MCF 10A (cell line): Measurements from ENCODE around the gene ZBTB7A. TPM values are rescaled to one million over a fixed set of nuclear protein-coding genes. Genes with fewer than 3 reads are reported as not detected.
A peak's percentile ranks its signal among the peaks of the same experiment; 100 is the strongest.
"Not testable (repeated sequence)": the region's sequence is repeated elsewhere in the genome, so short reads cannot be mapped to it uniquely, and the experiment has no call there.

Experiments
- BruUV-seq: library from RNA; stranded (reverse); fragments of 400-500 nt; replicated peaks from 2 replicates; lab custom pipeline; 2021; lab: Mats Ljungman, UMichigan
- CTCF ChIA-PET: fragments of 300-600 bp; sonication (Branson Sonifier 250); formaldehyde crosslinking; extraction: SDS; loops from one replicate; lab custom pipeline; 2021; ENCODE audit warnings: antibody characterized with exemption, inconsistent platforms; lab: Yijun Ruan, JAX
- POLR2A ChIA-PET: fragments of 300-600, 350-650 bp; sonication (Branson Sonifier 250); formaldehyde crosslinking; extraction: SDS; loops from one replicate; lab custom pipeline; 2020; ENCODE audit warnings: antibody characterized with exemption, inconsistent platforms; lab: Yijun Ruan, JAX
- DNase-seq: peaks from one replicate; pipeline ENCODE4 v3.0.0-alpha.2; 2018; ENCODE audit not compliant: unreplicated experiment
- H3K27ac Mint-ChIP-seq: one replicate; pipeline ENCODE4 v1.8.0; 2022; ENCODE audit warnings: mild to moderate bottlenecking, low read depth, mixed read lengths; ENCODE audit not compliant: unreplicated experiment
- H3K27me3 Mint-ChIP-seq: one replicate; pipeline ENCODE4 v1.8.0; 2022; ENCODE audit warnings: mixed read lengths; ENCODE audit not compliant: insufficient read depth, unreplicated experiment
- H3K36me3 Mint-ChIP-seq: one replicate; pipeline ENCODE4 v1.8.0; 2022; ENCODE audit warnings: mild to moderate bottlenecking, moderate library complexity, mixed read lengths; ENCODE audit not compliant: insufficient read depth, unreplicated experiment
- H3K4me1 Mint-ChIP-seq: one replicate; pipeline ENCODE4 v1.8.0; 2022; ENCODE audit warnings: mixed read lengths; ENCODE audit not compliant: insufficient read depth, unreplicated experiment
- H3K4me3 Mint-ChIP-seq: one replicate; pipeline ENCODE4 v1.8.0; 2022; ENCODE audit warnings: mild to moderate bottlenecking, moderate library complexity, mixed read lengths; ENCODE audit not compliant: unreplicated experiment
- H3K9me3 Mint-ChIP-seq: one replicate; pipeline ENCODE4 v1.8.0; 2022; ENCODE audit warnings: mixed read lengths; ENCODE audit not compliant: unreplicated experiment
- intact Hi-C: fragments of 100-400 bp; cut with micrococcal nuclease; formaldehyde crosslinking; loops from 2 replicates; pipeline ENCODE4 v1.14.1; 2022
- total RNA-seq: library from RNA; stranded (reverse); gene quantifications from 2 replicates; pipeline ENCODE4 v1.2.3, GENCODE V29; 2022
- TF ChIP-seq, protein P1 (sequence below): fragments of 200-600 bp; IDR thresholded peaks from one replicate; pipeline ENCODE4 v1.8.0; 2022; ENCODE audit warnings: antibody characterized with exemption, mild to moderate bottlenecking; ENCODE audit not compliant: unreplicated experiment

The ZBTB7A gene
- total RNA-seq, 1 experiment from 2014 or later, result 35.1 TPM

DNA sequence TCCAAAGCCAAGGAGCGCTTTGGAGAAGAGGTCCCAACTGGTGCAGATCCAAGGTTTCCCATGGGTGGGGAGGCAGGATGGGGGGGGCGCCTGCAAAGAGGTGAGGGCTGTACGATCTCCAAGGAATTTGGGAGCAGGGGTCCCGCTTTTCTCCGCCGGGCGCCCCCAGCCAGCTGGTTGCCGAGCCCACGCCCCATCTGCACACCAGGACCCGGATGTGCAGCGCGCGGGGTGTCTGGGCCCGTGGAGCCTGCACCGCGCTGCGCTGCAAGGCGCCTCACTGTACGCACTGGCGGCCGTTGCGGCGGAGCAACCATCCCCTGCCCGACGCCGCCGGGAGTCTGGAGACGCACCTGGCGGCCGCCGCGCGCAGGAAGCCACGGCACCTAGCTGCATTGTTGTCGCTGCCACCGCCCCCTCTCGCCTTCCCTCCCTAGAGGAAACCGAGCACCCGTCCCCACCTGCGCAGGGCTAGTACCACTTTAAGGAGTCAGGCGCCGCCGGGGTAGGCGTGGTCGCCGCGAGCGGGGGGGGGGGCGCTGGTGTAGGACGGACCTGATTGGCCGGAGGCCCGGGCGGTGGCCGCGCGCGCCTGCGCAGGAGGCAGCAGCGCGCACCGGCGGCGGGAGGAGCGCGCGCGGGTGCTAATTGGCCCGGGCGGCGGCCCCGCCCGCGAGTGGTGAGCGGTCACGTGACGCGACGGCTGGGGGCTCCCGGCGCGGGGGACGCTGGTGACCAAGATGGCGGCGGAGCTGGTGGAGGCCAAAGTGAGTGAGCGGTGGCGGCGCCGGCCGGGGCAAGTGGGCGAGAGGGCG lies 59.5 kb downstream of the ZBTB7A start, which contains the start of gene PIAS4:
Gene PIAS4 (plus strand): TSS at position 716 of the 815 bp plus-strand sequence. CDS start 25 bp downstream, at position 741.
- Mint-ChIP-seq H3K4me3 (peak within 1 kb of the TSS; percentile 83), H3K27ac (peak within 1 kb of the TSS; percentile 90), H3K36me3 (peaks cover 7% of the 10 kb centered on the region), H3K9me3 (no peaks in the 10 kb centered on the region), H3K27me3 (no peaks in the 10 kb centered on the region), H3K4me1 (peaks cover 17% of the 10 kb centered on the region)
- DNase-seq, result peak; percentile 95
- TF ChIP-seq, protein P1, sequence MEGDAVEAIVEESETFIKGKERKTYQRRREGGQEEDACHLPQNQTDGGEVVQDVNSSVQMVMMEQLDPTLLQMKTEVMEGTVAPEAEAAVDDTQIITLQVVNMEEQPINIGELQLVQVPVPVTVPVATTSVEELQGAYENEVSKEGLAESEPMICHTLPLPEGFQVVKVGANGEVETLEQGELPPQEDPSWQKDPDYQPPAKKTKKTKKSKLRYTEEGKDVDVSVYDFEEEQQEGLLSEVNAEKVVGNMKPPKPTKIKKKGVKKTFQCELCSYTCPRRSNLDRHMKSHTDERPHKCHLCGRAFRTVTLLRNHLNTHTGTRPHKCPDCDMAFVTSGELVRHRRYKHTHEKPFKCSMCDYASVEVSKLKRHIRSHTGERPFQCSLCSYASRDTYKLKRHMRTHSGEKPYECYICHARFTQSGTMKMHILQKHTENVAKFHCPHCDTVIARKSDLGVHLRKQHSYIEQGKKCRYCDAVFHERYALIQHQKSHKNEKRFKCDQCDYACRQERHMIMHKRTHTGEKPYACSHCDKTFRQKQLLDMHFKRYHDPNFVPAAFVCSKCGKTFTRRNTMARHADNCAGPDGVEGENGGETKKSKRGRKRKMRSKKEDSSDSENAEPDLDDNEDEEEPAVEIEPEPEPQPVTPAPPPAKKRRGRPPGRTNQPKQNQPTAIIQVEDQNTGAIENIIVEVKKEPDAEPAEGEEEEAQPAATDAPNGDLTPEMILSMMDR, result no peak
- BruUV-seq, result no TSS peak
- ChIA-PET CTCF (interaction anchor here (0.7 to 1.8 kb wide), 4 partner anchors 17 to 28 kb away, joined by 3 to 13 read pairs (median 4); partner anchors contain the start of gene EEF2), POLR2A (interaction anchor here (0.6 to 4.8 kb wide), 20 partner anchors 10 to 336 kb away, joined by 3 to 46 read pairs (median 4); partner anchors contain the start of genes DAPK3, EEF2, MRPL54 and YJU2)
- intact Hi-C loops, result loop anchor here (2.0 to 5.0 kb wide), 2 partner anchors 16 to 45 kb away; no protein-coding TSS in a partner anchor

DNA sequence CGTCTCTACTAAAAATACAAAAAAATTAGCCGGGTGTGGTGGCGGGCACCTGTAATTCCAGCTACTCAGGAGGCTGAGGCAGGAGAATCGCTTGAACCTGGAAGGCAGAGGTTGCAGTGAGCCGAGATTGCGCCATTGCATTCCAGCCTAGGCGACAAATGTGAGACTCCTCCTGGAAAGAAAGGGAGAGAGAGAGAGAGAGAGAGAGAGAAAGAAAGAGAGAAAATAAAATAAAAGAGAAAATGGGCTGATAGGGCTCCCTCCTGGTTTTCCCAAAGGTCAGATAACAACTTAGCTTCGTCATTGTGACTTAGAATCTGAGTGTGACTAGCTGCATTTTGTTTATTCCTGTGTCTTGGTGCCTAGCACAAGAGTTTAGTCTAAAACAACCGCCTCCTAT lies 61.3 kb downstream of the ZBTB7A start:
- H3K9me3 Mint-ChIP-seq, H3K36me3 Mint-ChIP-seq, H3K27ac Mint-ChIP-seq, DNase-seq, H3K27me3 Mint-ChIP-seq, BruUV-seq, H3K4me3 Mint-ChIP-seq: not testable (repeated sequence)
- ChIA-PET CTCF (interaction anchor here (0.7 to 1.8 kb wide), 2 partner anchors 18 to 20 kb away, joined by 3 to 5 read pairs; partner anchors contain the start of gene EEF2), POLR2A (interaction anchor here (0.5 to 4.8 kb wide), 8 partner anchors 9 to 466 kb away, joined by 3 to 46 read pairs (median 3); partner anchors contain the start of gene EEF2)
- intact Hi-C loops, result loop anchor here (5.0 kb wide), 1 partner anchor 47 kb away; no protein-coding TSS in a partner anchor
- peaks cover 13% of the 10 kb centered on the region for H3K4me1 Mint-ChIP-seq

DNA sequence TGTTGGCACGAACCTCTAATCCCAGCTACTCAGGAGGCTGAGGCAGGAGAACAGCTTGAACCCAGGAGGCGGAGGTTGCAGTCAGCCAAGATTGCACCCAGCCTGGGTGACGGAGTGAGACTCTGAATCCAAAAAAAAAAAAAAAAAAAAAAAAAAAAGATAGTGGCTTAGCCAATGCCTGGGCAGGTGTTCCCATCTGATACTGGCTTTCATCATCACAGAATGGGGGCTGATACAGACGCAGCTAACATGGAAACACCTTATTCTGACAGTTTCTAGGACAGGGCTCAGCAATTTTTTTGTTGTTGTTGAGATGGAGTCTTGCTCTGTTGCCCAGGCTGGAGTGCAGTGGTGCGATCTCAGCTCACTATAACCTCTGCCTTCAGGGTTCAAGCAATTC lies 65.9 kb downstream of the ZBTB7A start:
- H3K27me3 Mint-ChIP-seq, H3K27ac Mint-ChIP-seq, H3K4me3 Mint-ChIP-seq, intact Hi-C loops, H3K36me3 Mint-ChIP-seq, H3K9me3 Mint-ChIP-seq, H3K4me1 Mint-ChIP-seq, BruUV-seq, DNase-seq: not testable (repeated sequence)
- POLR2A ChIA-PET, result interaction anchor here (0.8 to 1.7 kb wide), 2 partner anchors 10 to 17 kb away, joined by 4 to 5 read pairs; no protein-coding TSS in a partner anchor
- CTCF ChIA-PET, result interaction anchor here (0.6 kb wide), 1 partner anchor 141 kb away, joined by 3 read pairs; no protein-coding TSS in a partner anchor

DNA sequence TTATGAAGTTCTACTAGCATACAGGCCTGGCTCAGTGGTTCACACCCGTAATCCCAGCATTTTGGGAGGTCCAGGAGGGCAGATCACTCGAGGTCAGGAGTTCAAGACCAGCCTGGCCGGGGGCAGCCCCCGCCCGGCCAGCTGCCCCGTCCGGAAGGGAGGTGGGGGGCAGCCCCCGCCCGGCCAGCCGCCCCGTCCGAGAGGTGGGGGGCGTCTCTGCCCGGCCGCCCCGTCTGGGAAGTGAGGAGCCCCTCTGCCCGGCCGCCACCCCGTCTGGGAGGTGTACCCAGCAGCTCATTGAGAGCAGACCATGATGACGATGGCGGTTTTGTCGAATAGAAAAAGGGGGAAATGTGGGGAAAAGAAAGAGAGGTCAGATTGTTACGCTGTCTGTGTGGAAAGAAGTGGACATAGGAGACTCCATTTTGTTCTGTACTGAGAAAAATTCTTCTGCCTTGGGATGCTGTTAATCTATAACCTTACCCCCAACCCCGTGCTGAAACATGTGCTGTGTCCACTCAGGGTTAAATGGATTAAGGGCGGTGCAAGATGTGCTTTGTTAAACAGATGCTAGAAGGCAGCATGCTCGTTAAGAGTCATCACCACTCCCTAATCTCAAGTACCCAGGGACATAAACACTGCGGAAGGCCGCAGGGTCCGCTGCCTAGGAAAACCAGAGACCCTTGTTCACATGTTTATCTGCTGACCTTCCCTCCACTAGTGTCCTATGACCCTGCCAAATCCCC lies 67.9 kb downstream of the ZBTB7A start:
- POLR2A ChIA-PET, H3K27ac Mint-ChIP-seq, BruUV-seq, H3K36me3 Mint-ChIP-seq, H3K4me1 Mint-ChIP-seq, H3K27me3 Mint-ChIP-seq, DNase-seq, H3K9me3 Mint-ChIP-seq, H3K4me3 Mint-ChIP-seq, intact Hi-C loops, CTCF ChIA-PET: not testable (repeated sequence)

DNA sequence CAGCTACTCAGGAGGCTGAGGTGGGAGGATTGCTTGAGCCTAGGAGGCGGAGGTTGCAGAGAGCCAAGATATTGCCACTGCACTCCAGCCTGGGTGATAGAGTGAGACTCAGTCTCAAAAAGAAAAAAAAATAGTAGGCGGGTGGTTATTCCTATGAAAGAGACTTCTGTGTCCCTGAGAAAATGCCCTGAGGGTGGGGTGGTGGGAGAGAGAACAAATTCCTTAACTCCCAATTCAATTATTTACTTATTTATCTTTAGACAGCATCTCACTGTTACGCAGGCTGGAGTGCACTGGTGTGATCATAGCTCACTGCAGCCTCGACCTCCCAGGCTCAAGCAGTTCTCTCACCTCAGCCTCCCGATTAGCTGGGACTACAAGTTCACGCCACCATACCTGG lies 71.1 kb downstream of the ZBTB7A start:
- H3K27ac Mint-ChIP-seq, result no peak overlapping the region
- H3K4me3 Mint-ChIP-seq, result no peak overlapping the region
- TF ChIP-seq, protein P1, result no peak
- intact Hi-C loops, result no loop called here
- H3K9me3 Mint-ChIP-seq, result peaks cover 5% of the 10 kb centered on the region
- CTCF ChIA-PET, result interaction anchor here (0.6 to 0.7 kb wide), 2 partner anchors 192 to 272 kb away, joined by 3 to 6 read pairs; no protein-coding TSS in a partner anchor
- POLR2A ChIA-PET, result interaction anchor here (0.6 to 2.8 kb wide), 2 partner anchors 11 to 701 kb away, joined by 3 to 9 read pairs; no protein-coding TSS in a partner anchor
- H3K4me1 Mint-ChIP-seq, result no peaks in the 10 kb centered on the region
- no peak for DNase-seq
- no TSS peak for BruUV-seq
- H3K36me3 Mint-ChIP-seq, result peaks cover 5% of the 10 kb centered on the region
- H3K27me3 Mint-ChIP-seq, result no peaks in the 10 kb centered on the region
